H1 (cell line): Measurements from ENCODE around the gene POLR2L. TPM values are rescaled to one million over a fixed set of nuclear protein-coding genes. Genes with fewer than 3 reads are reported as not detected.

Experiments
- GABPA ChIP-seq: IDR thresholded peaks from 2 replicates; pipeline ENCODE4 v1.6.1; 2011; ENCODE audit warnings: mild to moderate bottlenecking, low read length, moderate library complexity, borderline replicate concordance; ENCODE audit not compliant: insufficient read depth
- JUN ChIP-seq: IDR thresholded peaks from 2 replicates; pipeline ENCODE4 v1.6.1; 2011; ENCODE audit warnings: low read depth, mild to moderate bottlenecking, improper control_type of control experiment, low read length
- NANOG ChIP-seq: IDR thresholded peaks from 2 replicates; pipeline ENCODE4 v1.6.1; 2011; ENCODE audit warnings: low read length, low read depth, mild to moderate bottlenecking, inconsistent platforms; ENCODE audit not compliant: insufficient read depth, poor library complexity, severe bottlenecking
- TAF1 ChIP-seq: IDR thresholded peaks from 2 replicates; pipeline ENCODE4 v1.6.1; 2011; ENCODE audit warnings: mild to moderate bottlenecking, low read depth, low read length
- polyA plus RNA-seq, 7 experiments: library from polyadenylated mRNA; depleted of rRNA in 3 of 7; stranded (reverse) in 5 of 7; unstranded in 2 of 7; fragments of >200 nt in 5 of 7; fragments of 200-250 nt in 2 of 7; gene quantifications; 1 replicate in 5 of 7; 2 replicates in 1 of 7; 4 replicates in 1 of 7; pipeline versions ENCODE4 v1.2.1 to v1.2.3, GENCODE V29; 2011 to 2013; ENCODE audit warnings: missing spikeins in 2 of 7, mixed read lengths in 2 of 7
- total RNA-seq: library from RNA; stranded (reverse); fragmentation: NEBNext Ultra II Directional; extraction: Animal tissue kit (Norgen Biotek cat#: 25700); gene quantifications from 2 replicates; pipeline ENCODE4 v1.2.1, GENCODE V29; 2021

Gene POLR2L
- total and polyA plus RNA-seq, 2 of the 8 experiments (the other 6 are each of a cell fraction or from before 2014, with no cell fraction given), result 140 to 151 TPM

DNA sequence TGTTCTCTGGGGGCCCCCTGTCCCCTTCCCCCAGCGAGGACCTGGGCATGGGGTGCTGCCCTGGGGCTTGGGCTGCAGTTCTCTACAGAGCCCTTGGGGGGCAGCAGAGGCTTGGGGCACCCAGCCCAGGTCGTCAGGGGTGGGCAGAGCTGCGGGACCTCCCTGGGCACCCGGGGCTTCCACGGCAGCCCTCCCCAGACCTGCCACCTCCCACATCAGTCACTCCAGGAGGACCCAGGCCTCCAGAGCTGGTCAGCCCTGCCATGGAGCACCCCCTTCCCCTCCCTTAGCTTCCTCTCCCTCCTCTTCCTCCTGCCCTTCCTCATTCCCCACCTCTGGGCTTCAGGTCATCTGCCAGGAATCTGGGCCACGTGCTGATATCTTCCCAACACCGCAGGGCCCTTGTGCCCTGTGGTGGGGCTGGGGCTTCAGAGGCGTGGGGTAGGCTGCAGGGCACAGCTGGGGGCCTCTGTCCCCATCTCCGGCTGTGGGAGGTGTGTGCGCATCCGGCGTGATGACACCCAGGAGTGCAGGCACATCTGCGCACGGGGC is 6.1 kb upstream of the POLR2L start (continued):
- 0 out of 2 replicates have a peak, but pooled peaks have one; percentile 15 for TF ChIP-seq GABPA
- TF ChIP-seq JUN, result no peak
- no peak for TF ChIP-seq NANOG
- TF ChIP-seq TAF1, result 0 out of 2 replicates have a peak, but pooled peaks have one; percentile 2
